ENCODE data around the gene GP2.

DNA sequence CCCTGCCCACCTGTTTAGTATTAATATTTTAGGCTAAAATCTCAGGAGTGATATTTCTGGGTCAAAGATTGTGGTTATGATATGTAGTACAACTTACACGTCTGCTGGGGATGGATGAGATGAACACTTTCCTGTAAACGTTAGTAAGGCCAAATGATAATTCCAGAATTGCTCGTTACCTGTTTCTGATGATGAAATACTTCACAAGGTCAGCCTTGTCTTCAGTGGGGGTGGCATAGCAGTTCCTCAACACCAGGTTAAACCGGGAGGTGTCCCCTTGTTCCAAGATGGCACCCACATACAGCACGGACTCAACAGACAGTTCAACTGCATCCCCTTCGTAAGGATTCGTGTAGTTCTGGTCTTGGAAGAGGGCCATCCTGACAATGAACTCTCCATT, 9.3 kb downstream of the GP2 start:
- TF ChIP-seq SUZ12 (IDR thresholded peaks at IDR 0.05; ENCODE audit: extremely low read depth, insufficient read depth, insufficient read length) = no peak
- no peak for TF ChIP-seq ZNF274 (IDR thresholded peaks at IDR 0.05; ENCODE audit: low read depth, low read length)
- no peak for TF ChIP-seq YY1 (IDR thresholded peaks at IDR 0.05; ENCODE audit: insufficient read depth, insufficient read length)
